Cortex of kidney (tissue), 1 donor: ENCODE results near the gene NSD2.
"Not testable (repeated sequence)": the region's sequence is repeated elsewhere in the genome, so short reads cannot be mapped to it uniquely, and the experiment has no call there.

Experiments used
- DNase-seq: peaks from one replicate; lab custom pipeline; 2025; lab: John Stamatoyannopoulos, UW

NSD2 gene

DNA sequence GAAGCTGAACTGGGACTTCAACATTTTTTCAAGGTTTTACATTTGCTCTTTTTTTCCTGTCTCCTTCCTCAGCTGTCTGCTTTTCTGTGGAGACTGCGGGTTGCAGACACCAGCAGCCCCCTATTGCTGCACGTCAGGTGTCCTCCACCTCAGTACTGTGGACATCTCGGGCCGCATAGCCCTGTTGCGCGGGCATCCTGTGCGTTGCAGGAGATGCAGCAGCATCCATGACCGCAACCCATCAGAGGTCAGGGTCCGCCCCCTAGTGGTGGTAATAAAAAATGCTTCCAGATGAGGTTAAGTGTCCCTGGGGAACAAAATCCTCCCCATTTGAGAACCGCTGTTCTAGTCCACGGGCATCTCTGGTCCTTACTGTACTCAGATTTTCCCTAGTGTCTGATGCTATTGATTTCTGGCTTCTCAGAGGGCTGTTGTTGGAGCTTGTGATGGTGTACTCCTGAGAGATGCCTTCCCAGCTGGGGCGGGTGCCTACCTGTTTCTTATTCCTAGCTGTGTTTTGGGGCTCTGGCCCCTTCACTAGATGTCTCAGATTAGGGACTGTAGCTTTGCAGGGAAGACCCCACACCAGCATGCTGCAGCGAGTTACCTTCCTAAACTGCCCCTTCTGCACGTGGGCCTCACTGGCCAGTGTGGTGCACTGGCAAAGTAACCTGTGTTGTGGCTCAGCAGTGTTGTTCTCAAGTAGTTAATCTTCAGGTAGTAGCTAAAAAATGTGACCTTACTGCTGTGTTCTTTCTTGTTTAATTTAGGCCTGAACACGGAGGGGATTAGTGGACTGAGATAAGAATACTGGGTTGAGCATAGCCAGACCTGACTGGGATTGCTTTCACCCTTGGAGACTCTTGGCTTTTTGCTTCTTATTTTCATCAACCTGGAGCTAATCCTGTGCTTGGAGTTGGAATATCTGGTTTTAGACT is 28.2 kb downstream of the NSD2 start:
- no peak for DNase-seq

- DNase-seq: no peak
Observed at GRCh38 chr4:1900087-1900433, 28.9 kb downstream of the NSD2 start.

GRCh38 chr4:1900624-1901023 is 29.4 kb downstream of the NSD2 start:
- DNase-seq: no peak

DNA sequence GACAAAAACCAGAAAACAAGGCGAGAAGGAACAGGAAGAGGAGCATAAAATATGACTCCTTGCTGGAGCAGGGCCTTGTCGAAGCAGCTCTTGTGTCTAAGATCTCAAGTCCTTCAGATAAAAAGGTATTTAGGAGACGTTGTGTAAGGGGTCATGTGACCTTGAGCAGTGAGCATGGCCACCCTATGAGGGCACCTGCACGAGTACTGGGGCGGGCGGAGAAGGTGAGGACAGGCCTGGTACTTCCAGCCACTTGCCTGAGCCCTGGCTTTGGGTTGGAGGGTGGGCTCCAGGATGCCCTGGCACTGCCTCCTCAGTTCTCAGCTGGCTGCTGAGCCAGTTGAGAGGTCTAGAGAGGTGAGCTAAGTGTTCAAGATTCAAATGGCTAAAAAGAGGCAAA is 29.9 kb downstream of the NSD2 start:
- DNase-seq: no peak

GRCh38 chr4:1902243-1902642 is 31.1 kb downstream of the NSD2 start:
- DNase-seq: no peak

GRCh38 chr4:1903035-1903434 is 31.8 kb downstream of the NSD2 start:
- DNase-seq: no peak

DNA sequence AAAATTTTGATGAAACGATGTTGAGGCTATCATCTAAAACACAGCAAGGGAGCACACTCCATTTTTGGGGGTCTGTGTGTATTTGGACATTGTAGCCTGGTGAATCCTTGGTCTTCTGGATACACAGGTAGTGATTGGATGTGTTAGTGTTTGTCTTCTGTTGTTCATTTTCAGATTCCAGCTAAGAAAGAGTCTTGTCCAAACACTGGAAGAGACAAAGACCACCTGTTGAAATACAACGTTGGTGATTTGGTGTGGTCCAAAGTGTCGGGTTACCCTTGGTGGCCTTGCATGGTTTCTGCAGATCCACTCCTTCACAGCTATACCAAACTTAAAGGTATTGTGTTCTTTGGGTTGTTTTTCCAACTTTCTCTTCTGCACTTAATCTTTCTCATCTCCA is 32.8 kb downstream of the NSD2 start:
- no peak for DNase-seq

- DNase-seq: no peak
Observed at GRCh38 chr4:1907848-1908525, 36.8 kb downstream of the NSD2 start.

DNA sequence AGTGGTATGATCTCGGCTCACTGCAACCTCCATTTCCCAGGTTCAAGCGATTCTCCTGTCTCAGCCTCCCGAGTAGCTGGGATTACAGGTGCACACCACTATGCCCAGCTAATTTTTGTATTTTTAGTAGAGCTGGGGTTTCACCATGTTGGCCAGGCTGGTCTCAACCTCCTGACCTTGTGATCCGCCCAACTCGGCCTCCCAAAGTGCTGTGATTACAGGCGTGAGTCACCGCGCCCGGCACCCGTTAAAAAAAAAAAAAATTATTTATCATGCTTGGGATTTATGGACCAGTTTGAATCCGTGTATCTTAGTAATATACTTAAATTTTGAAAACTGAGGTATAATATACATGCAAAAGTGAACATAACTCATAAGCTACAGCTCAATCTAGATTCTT is 38.5 kb downstream of the NSD2 start:
- not testable (repeated sequence) for DNase-seq

- DNase-seq: no peak
Observed at GRCh38 chr4:1910643-1911042, 39.5 kb downstream of the NSD2 start.

DNA sequence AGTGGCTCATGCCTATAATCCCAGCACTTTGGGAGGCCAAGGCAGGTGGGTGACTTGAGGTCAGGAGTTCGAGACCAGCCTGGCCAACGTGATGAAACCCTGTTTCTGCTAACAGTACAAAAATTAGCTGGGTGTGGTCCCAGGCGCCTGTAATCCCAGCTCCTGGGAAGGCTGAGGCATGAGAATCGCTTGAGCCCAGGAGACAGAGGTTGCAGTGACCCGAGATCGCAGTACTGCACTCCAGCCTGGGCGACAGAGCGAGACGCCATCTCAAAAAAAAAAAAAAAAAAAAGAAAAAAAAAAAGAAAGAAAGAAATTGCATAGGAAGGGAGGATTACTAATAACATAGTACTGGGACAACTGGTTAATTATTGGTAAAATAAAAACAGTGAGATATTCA is 40.1 kb downstream of the NSD2 start:
- DNase-seq: not testable (repeated sequence)

DNA sequence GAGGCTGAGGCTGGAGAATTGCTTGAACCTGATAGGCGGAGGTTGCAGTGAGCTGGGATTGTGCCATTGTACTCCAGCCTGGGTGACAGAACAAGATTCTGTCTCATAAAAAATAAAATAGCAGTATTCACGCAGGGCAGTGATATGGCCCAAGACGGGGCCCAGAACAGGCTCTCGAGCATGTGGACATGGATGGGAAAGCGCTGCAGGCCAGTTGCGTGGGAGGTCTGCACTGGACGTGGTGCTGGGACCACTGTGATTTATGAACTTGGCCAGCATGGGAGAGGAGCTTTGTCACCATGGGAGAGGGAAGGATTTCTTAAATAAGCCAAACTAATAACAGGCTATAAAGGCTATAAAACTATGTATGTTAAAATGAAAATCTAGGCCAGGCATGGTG is 51.6 kb downstream of the NSD2 start:
- DNase-seq: no peak

DNA sequence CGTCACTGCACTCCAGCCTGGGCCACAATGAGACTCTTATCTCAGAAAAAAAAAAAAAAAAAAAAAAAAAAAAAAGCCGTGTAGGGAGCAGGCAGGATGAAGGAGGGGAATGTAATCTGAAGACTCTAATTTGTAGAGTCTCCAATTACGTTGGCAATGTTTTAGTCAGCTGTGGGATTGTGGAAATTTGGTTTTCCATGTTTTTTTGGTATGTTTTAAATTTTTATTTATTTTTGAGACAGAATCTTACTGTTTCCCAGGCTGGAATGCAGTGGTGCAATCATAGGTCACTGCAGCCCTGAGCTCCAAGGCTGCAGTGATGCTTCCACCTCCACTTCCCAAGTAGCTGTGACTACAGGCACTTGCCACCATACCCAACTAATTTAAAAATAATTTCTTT is 56.5 kb downstream of the NSD2 start:
- DNase-seq: no peak

DNA sequence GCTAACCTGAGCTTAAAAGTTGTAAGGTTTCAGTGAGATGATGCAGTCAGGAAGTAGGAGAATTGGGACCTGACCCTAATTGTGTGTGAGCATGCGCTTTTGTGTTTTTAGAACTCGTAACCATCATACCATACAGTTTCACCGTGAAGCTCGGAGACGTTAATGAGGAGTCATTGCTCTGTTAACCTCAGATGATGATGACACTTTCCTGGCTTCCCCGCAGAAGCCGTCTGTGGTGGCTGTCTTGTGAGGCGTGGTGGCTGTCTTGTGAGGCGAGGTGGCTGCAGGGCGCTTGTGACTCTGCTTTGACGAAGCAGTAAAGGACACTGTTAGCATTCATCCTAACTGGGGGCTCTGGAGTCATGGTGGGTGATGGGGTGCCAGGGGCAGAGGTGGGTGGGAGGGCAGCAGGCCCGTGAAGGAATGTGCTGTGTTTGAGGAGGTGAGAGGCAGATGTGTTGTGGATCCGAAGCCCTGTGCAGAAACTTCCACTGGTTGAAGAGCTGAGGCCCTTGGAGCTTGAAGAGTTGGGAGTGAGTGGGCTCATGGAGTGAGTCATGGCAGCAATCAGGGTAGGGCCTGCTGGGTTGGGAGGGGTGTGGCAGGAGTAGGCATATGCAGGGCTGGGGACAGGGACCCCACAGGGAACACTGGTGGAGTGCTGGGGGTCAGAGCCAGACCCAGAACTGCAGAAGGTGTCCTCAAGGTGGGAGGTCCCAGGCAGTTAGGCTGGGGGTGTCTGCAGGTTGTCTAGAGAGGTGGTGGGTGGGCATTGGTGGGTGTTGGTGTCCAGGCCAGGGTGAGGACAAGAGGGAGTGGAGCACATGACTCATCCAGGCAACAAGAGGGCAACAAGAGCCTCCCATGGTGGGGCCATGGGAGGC is 57.4 kb downstream of the NSD2 start:
- no peak for DNase-seq

DNA sequence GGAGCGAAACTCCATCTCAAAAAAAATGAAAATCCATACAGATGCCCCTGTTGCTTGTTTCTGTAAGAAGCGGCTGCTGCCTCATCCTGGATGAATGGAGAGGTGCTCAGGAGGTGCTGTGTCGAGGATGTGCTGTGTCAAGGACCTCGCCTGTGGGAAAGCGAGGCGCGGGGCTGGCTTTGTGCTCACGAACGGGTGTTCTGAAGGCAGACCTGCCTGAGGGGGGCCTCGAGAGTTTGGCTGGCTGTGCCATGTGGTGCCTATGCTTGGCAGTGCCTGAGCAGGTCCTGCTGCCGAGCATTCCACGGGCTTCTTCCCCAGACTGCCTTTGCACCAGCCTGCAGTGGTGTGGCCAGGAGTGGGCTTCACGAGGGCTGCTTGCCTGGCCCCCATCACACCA is 61.5 kb downstream of the NSD2 start:
- DNase-seq: no peak

DNA sequence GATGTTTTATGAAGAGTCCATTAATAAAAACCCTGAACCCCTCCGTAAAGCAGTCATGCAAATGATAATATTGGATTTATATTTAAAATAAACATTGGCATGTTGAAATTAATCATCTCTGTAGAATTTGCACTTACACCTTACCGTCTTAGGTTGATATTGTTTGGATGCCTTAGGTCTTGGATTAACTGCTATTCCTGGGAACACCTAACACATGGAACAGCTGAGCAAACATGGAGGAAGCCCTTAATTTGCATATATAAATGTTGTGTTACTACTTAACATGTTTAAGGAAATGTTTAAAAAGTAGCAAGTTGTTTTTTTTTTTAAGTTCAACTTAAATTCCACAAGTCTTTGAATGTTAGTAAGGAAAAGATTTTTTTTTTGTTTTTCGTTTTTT is 62.5 kb downstream of the NSD2 start:
- no peak for DNase-seq

- DNase-seq: no peak
Observed at GRCh38 chr4:1937550-1937949, 66.4 kb downstream of the NSD2 start.

DNA sequence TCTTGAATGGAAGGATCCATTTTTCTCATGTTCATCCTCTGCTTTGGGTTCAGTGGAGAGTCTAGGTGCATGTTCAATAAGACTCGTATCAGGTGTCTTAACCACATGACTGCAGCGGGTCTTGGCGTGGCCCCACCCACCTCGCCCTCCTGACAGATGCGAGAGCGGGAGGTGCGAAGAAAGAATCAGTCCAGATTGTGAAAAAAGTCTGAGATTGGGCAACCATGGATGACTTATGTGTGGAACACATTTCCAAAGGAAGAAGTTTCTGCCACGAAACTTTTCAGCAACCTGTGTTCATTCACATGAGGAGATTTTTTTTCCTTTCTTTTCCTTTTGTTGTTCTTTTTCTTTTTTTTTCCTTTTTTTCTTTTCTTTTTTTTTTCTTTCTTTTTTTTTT is 66.8 kb downstream of the NSD2 start:
- no peak for DNase-seq

DNA sequence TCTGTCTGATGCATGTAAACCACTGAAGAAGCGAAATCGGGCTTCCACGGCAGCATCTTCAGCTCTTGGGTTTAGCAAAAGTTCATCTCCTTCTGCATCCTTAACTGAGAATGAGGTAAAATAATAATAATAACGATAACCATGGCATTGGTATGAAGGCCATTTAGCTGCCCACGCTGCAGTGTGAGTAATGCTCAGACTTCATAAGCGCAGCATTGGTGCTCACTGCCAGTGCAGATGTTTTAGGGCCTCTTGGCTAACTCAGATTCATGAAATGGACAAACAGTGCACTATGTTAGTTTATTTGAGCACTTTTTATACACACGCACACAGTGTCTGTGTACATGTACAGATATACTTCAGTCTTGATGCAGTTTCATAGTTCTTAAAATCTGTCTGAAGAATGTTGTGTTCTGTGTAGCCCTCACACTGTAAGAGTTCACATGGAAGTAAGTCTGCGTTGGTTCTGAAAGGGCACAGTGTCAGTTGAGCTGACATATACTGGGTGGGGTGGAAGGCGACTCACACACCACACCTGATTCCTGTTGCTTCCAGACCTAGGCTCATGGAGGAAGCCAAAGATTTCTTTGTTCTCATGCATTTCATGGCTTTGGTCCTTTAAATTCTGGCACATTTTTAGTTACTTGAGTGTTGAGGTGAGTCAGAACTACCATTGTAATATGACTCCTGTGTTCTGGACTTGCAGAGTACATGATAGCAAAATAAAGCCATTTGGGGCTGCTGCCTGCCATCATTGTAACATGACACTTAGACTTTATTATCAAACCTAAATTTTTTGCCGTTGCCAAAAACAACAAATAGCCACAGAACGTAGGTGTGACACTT is 68.7 kb downstream of the NSD2 start:
- no peak for DNase-seq

- no peak for DNase-seq
Observed at GRCh38 chr4:1940566-1940965, 69.4 kb downstream of the NSD2 start.

GRCh38 chr4:1943928-1944327 is 72.7 kb downstream of the NSD2 start:
- no peak for DNase-seq
